ENCODE measurements around the gene MEP1A. TPM values are rescaled to one million over a fixed set of nuclear protein-coding genes. Genes with fewer than 3 reads are reported as not detected.
"Not testable (repeated sequence)": the region's sequence is repeated elsewhere in the genome, so short reads cannot be mapped to it uniquely, and the experiment has no call there.

The MEP1A gene
- total and polyA plus RNA-seq, 2 of the 4 experiments (the other 2 are of a cell fraction): not detected

DNA sequence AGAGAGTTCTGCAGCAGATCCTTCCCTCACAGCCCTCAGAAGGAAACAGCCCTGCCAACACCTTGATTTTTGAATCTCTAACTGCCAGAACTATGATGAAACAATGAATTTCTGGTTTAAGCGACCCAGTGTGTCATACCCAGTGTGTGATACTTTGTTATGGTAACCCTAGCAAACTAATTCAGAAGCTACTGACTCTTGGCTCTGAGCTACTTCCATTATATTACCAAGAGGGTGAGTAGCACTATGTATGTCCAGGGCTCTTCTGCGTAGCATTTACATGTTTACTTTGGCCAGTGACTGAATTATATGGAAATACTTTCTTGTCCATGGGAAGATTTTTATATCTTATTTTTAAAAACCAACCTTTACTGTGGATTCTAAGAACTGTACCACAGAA lies 29.7 kb upstream of the MEP1A start:
- ChIA-PET CTCF (no interaction called here), POLR2A (ENCODE audit: unreplicated experiment) (no interaction called here)
- Histone ChIP-seq H3K4me2 (ENCODE audit: low read depth, low read length) (no peak overlapping the region), H3K9me1 (ENCODE audit: insufficient read depth, low read length) (no peaks in the 10 kb centered on the region), H3K27ac (ENCODE audit: insufficient read depth, low read length) (no peak overlapping the region), H3K23ac (ENCODE audit: low read depth, low read length) (no peak overlapping the region), H3K4me3 (ENCODE audit: insufficient read depth, low read depth, low read length) (no peak overlapping the region), H4K20me1 (ENCODE audit: insufficient read depth, low read length) (no peaks in the 10 kb centered on the region), H3K18ac (ENCODE audit: low read depth, low read length) (no peak overlapping the region), H3K14ac (replicated peaks; ENCODE audit: low read depth, low read length) (no peak overlapping the region), H2AFZ (replicated peaks; ENCODE audit: low read length, poor library complexity) (no peak overlapping the region), H2BK15ac (ENCODE audit: low read depth, low read length) (no peak overlapping the region), H3K9ac (ENCODE audit: low read depth, low read length) (no peak overlapping the region), H4K5ac (ENCODE audit: low read depth, low read length) (no peak overlapping the region), H4K8ac (ENCODE audit: low read depth in 2 of 2, low read length in 2 of 2) (no peak overlapping the region), H3K79me1 (ENCODE audit: low read depth in 1 of 2, low read length in 2 of 2) (no peaks in the 10 kb centered on the region), H4K91ac (ENCODE audit: insufficient read depth, low read depth, low read length) (no peak overlapping the region), H3K36me3 (ENCODE audit: control insufficient read depth, insufficient read depth, low read length) (no peaks in the 10 kb centered on the region), H3K27me3 (ENCODE audit: control insufficient read depth, insufficient read depth, low read length) (no peaks in the 10 kb centered on the region), H2BK5ac (ENCODE audit: low read depth, low read length, poor library complexity, severe bottlenecking) (no peak overlapping the region), H2BK120ac (ENCODE audit: low read depth, low read length) (no peak overlapping the region), H2AK5ac (ENCODE audit: low read depth, low read length) (no peak overlapping the region), H3K4ac (ENCODE audit: low read depth, low read length) (no peak overlapping the region), H3K56ac (ENCODE audit: extremely low read depth, insufficient read depth, low read length) (no peak overlapping the region), H2AK9ac (replicated peaks; ENCODE audit: low read depth, low read length, poor library complexity) (no peak overlapping the region), H2BK20ac (ENCODE audit: low read depth, low read length) (no peak overlapping the region), H3K4me1 (ENCODE audit: control insufficient read depth, insufficient read depth, low read length) (no peaks in the 10 kb centered on the region), H3K9me3 (ENCODE audit: control insufficient read depth, insufficient read depth, low read length) (no peaks in the 10 kb centered on the region)
- DNase-seq (no peak), ATAC-seq (ENCODE audit: low read depth) (no peak)
- dilution Hi-C loops (cut with HindIII; ENCODE audit: low sequenced_read_pairs, unreplicated experiment) (no loop called here), in situ Hi-C loops (cut with MboI; ENCODE audit: low sequenced_read_pairs) (no loop called here), intact Hi-C loops (cut with micrococcal nuclease) (no loop called here)
- WGBS, 2 experiments (ENCODE audit: extremely low coverage in 2 of 2, insufficient read length in 1 of 2): no CpG with 5 or more reads among the region's 2 CpGs
- BruUV-seq (replicated peaks): no TSS peak
- TF ChIP-seq MAFK (IDR thresholded peaks at IDR 0.05; ENCODE audit: low read depth, low read length) (no peak), POLR2A (IDR thresholded peaks at IDR 0.05; ENCODE audit: low read depth, low read length) (no peak), RCOR1 (IDR thresholded peaks at IDR 0.05; ENCODE audit: insufficient replicate concordance, low read length) (no peak), CEBPB (IDR thresholded peaks at IDR 0.05; ENCODE audit: low read depth, low read length) (no peak), NFE2L2 (IDR thresholded peaks at IDR 0.05; ENCODE audit: low read depth, low read length) (no peak), SMC3 (IDR thresholded peaks at IDR 0.05; ENCODE audit: low read depth, low read length) (no peak)
- TF ChIP-seq, protein P1, sequence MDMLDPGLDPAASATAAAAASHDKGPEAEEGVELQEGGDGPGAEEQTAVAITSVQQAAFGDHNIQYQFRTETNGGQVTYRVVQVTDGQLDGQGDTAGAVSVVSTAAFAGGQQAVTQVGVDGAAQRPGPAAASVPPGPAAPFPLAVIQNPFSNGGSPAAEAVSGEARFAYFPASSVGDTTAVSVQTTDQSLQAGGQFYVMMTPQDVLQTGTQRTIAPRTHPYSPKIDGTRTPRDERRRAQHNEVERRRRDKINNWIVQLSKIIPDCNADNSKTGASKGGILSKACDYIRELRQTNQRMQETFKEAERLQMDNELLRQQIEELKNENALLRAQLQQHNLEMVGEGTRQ (IDR thresholded peaks at IDR 0.05; ENCODE audit: low read depth, low read length): no peak

DNA sequence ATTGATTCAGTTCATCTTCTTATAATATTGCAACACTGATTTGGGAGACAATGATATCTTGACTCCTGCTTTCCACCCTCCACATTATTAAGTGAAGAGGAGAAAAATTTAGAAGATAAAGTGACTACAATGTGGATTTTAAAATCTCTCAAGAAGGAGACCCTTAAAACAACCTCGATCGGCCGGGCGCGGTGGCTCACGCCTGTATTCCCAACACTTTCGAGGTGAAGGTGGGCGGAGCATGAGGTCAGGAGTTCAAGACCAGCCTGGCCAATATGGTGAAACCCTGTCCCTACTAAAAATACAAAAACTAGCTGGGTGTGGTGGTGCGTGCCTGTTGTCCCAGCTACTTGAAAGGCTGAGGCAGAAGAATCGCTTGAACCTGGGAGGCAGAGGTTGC lies 28.9 kb upstream of the MEP1A start:
- BruUV-seq (replicated peaks); H2AFZ ChIP-seq (replicated peaks; ENCODE audit: low read length, poor library complexity); H3K4ac ChIP-seq (ENCODE audit: low read depth, low read length); H2BK120ac ChIP-seq (ENCODE audit: low read depth, low read length); H4K5ac ChIP-seq (ENCODE audit: low read depth, low read length); POLR2A ChIA-PET (ENCODE audit: unreplicated experiment); H3K4me1 ChIP-seq (ENCODE audit: control insufficient read depth, insufficient read depth, low read length); H3K9me1 ChIP-seq (ENCODE audit: insufficient read depth, low read length); CTCF ChIA-PET; H4K8ac ChIP-seq (ENCODE audit: low read depth in 2 of 2, low read length in 2 of 2); H3K56ac ChIP-seq (ENCODE audit: extremely low read depth, insufficient read depth, low read length); dilution Hi-C loops (cut with HindIII; ENCODE audit: low sequenced_read_pairs, unreplicated experiment); H3K18ac ChIP-seq (ENCODE audit: low read depth, low read length); H3K14ac ChIP-seq (replicated peaks; ENCODE audit: low read depth, low read length); H2BK5ac ChIP-seq (ENCODE audit: low read depth, low read length, poor library complexity, severe bottlenecking); H4K20me1 ChIP-seq (ENCODE audit: insufficient read depth, low read length); H3K9ac ChIP-seq (ENCODE audit: low read depth, low read length); H3K27ac ChIP-seq (ENCODE audit: insufficient read depth, low read length); ATAC-seq (ENCODE audit: low read depth); H2AK9ac ChIP-seq (replicated peaks; ENCODE audit: low read depth, low read length, poor library complexity); H3K36me3 ChIP-seq (ENCODE audit: control insufficient read depth, insufficient read depth, low read length); H2BK15ac ChIP-seq (ENCODE audit: low read depth, low read length); H3K9me3 ChIP-seq (ENCODE audit: control insufficient read depth, insufficient read depth, low read length); H2BK20ac ChIP-seq (ENCODE audit: low read depth, low read length); H3K23ac ChIP-seq (ENCODE audit: low read depth, low read length); H3K27me3 ChIP-seq (ENCODE audit: control insufficient read depth, insufficient read depth, low read length); H3K4me3 ChIP-seq (ENCODE audit: insufficient read depth, low read depth, low read length); H3K79me1 ChIP-seq (ENCODE audit: low read depth in 1 of 2, low read length in 2 of 2); intact Hi-C loops (cut with micrococcal nuclease); in situ Hi-C loops (cut with MboI; ENCODE audit: low sequenced_read_pairs); H2AK5ac ChIP-seq (ENCODE audit: low read depth, low read length); H3K4me2 ChIP-seq (ENCODE audit: low read depth, low read length); H4K91ac ChIP-seq (ENCODE audit: insufficient read depth, low read depth, low read length); DNase-seq: not testable (repeated sequence)
- whole genome bisulfite sequencing, 2 experiments (ENCODE audit: extremely low coverage in 2 of 2, insufficient read length in 1 of 2): no CpG with 5 or more reads among the region's 10 CpGs

Measured in IMR-90 (cell line).